ENCODE measurements around the gene RAB22A. TPM values are rescaled to one million over a fixed set of nuclear protein-coding genes. Genes with fewer than 3 reads are reported as not detected.
"Not testable (repeated sequence)": the region's sequence is repeated elsewhere in the genome, so short reads cannot be mapped to it uniquely, and the experiment has no call there.

RAB22A gene
- total RNA-seq, 4 donors from 2014 or later: 26.6 to 33.6 (median 29.2) TPM

DNA sequence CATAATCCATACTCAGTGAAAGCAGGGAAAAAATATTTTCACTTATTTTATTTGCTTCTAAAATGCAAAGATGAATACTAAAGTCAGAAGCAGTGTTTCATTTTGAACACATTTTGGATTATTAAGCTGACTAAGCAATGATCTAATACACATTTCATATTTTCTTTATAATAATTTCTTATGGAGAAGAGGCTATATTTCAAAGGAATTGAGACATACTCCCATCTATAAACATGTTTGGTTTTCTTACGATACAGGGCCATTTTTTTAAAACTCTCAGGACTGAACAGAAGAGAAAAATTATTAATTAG, 52.6 kb downstream of the RAB22A start:
- Histone ChIP-seq H3K4me1 (peaks cover 0 to 3% of the 10 kb centered on the region in 2 donors), H3K4me3 (replicated peaks in 1 of 3) (no peak overlapping the region), H3K27ac (no peak overlapping the region), H3K27me3 (no peaks in the 10 kb centered on the region), H3K36me3 (peaks cover 0 to 18% of the 10 kb centered on the region in 2 donors), H3K9me3 (no peaks in the 10 kb centered on the region)
- TF ChIP-seq, protein P1, sequence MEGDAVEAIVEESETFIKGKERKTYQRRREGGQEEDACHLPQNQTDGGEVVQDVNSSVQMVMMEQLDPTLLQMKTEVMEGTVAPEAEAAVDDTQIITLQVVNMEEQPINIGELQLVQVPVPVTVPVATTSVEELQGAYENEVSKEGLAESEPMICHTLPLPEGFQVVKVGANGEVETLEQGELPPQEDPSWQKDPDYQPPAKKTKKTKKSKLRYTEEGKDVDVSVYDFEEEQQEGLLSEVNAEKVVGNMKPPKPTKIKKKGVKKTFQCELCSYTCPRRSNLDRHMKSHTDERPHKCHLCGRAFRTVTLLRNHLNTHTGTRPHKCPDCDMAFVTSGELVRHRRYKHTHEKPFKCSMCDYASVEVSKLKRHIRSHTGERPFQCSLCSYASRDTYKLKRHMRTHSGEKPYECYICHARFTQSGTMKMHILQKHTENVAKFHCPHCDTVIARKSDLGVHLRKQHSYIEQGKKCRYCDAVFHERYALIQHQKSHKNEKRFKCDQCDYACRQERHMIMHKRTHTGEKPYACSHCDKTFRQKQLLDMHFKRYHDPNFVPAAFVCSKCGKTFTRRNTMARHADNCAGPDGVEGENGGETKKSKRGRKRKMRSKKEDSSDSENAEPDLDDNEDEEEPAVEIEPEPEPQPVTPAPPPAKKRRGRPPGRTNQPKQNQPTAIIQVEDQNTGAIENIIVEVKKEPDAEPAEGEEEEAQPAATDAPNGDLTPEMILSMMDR (IDR thresholded peaks at IDR 0.05): no peak
- no peak for TF ChIP-seq POLR2A (IDR thresholded peaks at IDR 0.05)
- WGBS, 2 donors: 96 to 99% methylated on average over 1 of the region's 1 CpG
- DNase-seq: no peak
- intact Hi-C loops (cut with DNase I): no loop called here

DNA sequence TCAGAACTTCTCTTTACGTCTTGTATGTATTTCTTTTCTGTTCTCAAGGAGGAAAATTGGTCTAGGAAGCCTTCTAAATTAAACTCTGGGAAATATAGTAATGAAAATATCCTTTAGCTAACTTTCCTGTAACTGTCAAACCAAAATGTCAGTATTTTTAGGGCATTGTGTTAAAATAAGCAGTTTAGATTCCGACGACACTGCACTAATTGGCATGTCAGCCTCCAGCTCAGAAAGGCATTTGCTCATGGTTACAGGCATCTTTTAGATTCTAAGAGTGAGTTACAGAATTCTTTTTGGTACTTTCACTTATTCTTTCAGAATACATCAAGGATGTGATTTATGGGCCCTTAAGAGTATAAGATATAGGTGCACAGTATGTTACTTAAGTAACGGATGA, 53.5 kb downstream of the RAB22A start:
- 93% methylated on average over 4 of the region's 4 CpGs for WGBS, 2 donors
- no peak overlapping the region for H3K4me3 ChIP-seq (replicated peaks in 1 of 3)
- no peak overlapping the region for H3K27ac ChIP-seq
- peaks cover 0 to 3% of the 10 kb centered on the region in 2 donors for H3K4me1 ChIP-seq
- no peak for DNase-seq
- intact Hi-C loops (cut with DNase I): no loop called here
- H3K27me3 ChIP-seq: no peaks in the 10 kb centered on the region
- TF ChIP-seq, protein P1 (IDR thresholded peaks at IDR 0.05): no peak
- no peak for TF ChIP-seq POLR2A (IDR thresholded peaks at IDR 0.05)
- H3K9me3 ChIP-seq: no peaks in the 10 kb centered on the region
- H3K36me3 ChIP-seq: peaks cover 0 to 18% of the 10 kb centered on the region in 2 donors

DNA sequence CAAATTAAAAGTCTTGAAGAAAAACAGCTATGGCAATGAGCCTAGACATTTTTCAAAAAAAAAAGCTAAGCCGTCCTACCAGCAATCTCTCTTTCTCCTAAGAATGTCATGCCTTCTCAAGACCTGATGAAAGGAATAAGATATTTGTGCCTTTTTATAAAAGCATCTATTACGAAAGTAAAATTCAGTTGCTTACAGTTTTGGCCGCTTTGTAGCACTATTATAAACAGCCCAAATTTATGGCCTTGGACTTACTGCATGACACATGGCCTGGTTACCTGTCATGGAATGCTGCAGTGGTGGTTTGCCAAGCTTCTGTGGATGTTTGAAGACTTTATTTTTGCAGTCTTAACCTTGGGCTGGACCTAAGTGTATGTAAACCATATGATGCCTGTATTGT, 57.4 kb downstream of the RAB22A start:
- intact Hi-C loops (cut with DNase I): no loop called here
- H3K36me3 ChIP-seq: peaks cover 0 to 5% of the 10 kb centered on the region in 2 donors
- no peak overlapping the region for H3K27ac ChIP-seq
- no peaks in the 10 kb centered on the region for H3K9me3 ChIP-seq
- 95% methylated on average over 3 of the region's 3 CpGs for WGBS, 2 donors
- H3K4me1 ChIP-seq: no peaks in the 10 kb centered on the region
- no peaks in the 10 kb centered on the region for H3K27me3 ChIP-seq
- no peak overlapping the region for H3K4me3 ChIP-seq (replicated peaks in 1 of 3)
- DNase-seq: no peak
- TF ChIP-seq, protein P1 (IDR thresholded peaks at IDR 0.05): no peak
- TF ChIP-seq POLR2A (IDR thresholded peaks at IDR 0.05): no peak

DNA sequence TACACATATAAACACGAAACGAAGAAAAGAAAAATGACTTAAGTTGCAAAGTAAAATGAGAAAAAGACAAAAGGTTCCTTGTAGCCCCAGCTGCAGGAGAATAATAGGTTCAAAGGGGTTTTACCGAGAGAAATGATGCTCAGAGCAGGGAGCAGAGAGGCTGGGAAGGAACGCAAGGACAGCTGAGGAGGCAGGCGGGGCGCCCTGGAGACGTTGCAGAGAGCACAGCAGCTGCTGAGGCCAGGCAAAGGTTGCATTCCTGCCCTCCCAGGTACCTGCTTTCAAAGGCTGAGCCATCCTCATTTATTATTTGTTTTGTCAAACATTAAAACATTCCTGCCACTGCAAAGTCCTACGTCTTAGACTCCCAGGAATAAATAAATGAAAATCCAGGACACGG, 63.3 kb downstream of the RAB22A start:
- WGBS, 2 donors: 61 to 63% methylated on average over 9 of the region's 9 CpGs

DNA sequence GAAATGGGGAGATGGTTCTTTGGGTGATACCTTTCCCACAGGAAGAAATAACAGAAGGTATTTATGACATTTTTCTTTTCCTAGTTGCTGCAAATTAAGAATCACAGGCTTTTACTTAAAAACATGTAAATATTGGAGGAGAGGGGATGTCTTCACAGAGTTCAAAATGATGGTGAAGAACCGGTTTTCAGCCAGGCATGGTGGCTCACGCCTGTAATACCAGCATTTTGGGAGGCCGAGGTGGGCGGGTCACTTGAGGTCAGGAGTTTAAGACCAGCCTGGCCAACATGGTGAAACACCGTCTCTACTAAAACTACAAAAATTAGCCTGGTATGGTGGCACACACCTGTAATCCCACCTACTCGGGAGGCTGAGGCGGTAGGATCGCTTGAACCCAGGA, 63.8 kb downstream of the RAB22A start:
- H3K27ac ChIP-seq; H3K36me3 ChIP-seq; H3K4me1 ChIP-seq; H3K4me3 ChIP-seq (replicated peaks in 1 of 3); H3K27me3 ChIP-seq; H3K9me3 ChIP-seq; intact Hi-C loops (cut with DNase I); DNase-seq: not testable (repeated sequence)
- 93 to 96% methylated on average over 8 of the region's 8 CpGs for WGBS, 2 donors

More for the DNA sequence above, 63.3 kb downstream of the RAB22A start:
- no peak for DNase-seq
- no peak overlapping the region for H3K27ac ChIP-seq
- no peak overlapping the region for H3K4me3 ChIP-seq (replicated peaks in 1 of 3)
- H3K4me1 ChIP-seq: no peaks in the 10 kb centered on the region
- intact Hi-C loops (cut with DNase I): no loop called here
- no peaks in the 10 kb centered on the region for H3K36me3 ChIP-seq
- H3K9me3 ChIP-seq: no peaks in the 10 kb centered on the region
- TF ChIP-seq POLR2A (IDR thresholded peaks at IDR 0.05): no peak
- TF ChIP-seq, protein P1 (IDR thresholded peaks at IDR 0.05): no peak
- H3K27me3 ChIP-seq: no peaks in the 10 kb centered on the region
